GM21360 (cell line): ENCODE data around the gene KCNQ1OT1.

ENCODE experiments used
- ATAC-seq: cut with Tn5 transposase; IDR thresholded peaks from one replicate; pipeline ENCODE4 v1.9.1; 2021; ENCODE audit warnings: mild to moderate bottlenecking, moderate library complexity; ENCODE audit not compliant: unreplicated experiment

Gene KCNQ1OT1

GRCh38 chr11:2722955-2723354 is 23.2 kb upstream of the KCNQ1OT1 start:
- no peak for ATAC-seq

GRCh38 chr11:2721210-2721916 is 21.6 kb upstream of the KCNQ1OT1 start:
- ATAC-seq: no peak

- no peak for ATAC-seq
These were observed 20.2 kb upstream of the KCNQ1OT1 start for GRCh38 chr11:2719831-2720590.

DNA sequence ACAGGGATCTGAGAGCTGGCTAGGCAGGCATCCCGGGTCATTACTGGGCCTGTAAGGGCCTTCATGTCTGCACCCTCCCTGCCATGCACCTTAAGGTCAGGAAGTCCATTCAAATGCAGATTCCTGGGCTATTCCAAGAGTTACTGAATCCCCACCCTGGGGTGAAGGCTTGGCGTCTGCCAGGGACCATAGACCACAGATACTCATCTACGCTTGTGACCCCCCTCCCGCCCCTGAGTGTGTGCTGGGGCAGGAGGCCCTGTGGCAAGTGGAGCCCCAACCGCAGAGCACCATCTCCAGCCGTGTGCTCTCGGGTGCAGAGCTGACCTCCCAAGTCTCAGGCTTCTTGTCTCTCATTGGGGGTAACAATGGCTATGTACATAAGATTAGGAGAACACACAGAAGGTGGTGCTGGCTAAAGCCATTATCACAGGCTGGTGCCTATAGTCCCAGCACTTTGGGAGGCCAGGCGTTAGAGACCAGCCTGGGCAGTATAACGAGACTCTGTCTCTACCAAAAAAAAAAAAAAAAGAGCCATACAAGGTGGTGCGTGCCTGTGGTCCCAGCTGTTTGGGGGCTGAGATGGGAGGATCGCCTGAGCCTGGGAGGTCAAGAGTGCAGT is 19.1 kb upstream of the KCNQ1OT1 start:
- no peak for ATAC-seq

GRCh38 chr11:2717561-2718325 is 17.9 kb upstream of the KCNQ1OT1 start:
- no peak for ATAC-seq

GRCh38 chr11:2716376-2717095 is 16.7 kb upstream of the KCNQ1OT1 start:
- no peak for ATAC-seq

DNA sequence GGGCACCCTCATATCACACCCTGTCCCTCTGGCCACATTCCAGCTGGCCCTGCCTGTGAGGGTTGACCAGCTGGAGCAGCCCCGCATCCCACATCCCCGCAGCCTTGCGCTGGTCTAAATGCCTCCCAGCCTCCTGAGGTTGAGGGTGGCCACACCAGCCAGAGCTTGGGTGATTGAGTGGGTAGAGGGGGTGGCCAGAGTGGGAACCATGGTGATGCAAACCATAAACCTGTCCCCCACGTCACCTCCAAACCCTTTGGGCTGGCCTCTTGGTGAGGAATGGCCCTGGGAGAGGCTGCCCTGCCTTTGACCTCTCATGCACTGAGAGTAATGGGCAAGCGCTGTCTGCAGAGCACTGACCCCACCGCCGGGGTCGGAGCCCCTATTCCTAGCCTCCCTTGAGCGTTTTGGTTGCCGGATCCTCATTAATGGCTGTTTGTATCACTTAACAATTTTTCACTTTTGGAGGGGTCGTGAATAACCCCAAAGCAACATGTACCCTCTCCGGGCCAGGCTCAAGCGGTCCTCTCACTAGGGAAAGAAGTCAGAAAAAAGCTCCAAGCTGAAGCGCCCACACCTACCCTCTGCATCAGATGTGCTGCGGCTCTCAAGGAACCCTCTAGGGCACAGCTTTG is 16.0 kb upstream of the KCNQ1OT1 start:
- no peak for ATAC-seq

DNA sequence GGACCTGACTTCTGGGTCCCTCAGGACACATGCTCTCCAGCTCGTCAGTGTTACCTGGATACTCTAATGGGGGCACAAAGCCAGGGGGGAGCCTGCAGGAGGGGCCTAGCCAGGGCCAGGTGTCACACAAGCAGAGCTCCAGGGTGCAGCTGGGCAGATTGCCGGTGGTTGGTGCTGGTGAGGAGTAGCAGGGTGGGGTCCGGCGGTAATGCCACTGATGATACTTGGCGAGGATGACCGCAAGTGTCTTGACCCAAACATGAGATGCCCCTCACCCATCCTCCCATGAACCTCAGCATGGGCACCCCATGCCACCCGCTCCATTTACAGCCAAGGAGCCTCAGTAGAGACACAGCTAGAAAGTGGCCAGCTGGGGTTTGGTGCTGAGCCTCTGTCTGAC is 15.1 kb upstream of the KCNQ1OT1 start:
- no peak for ATAC-seq

DNA sequence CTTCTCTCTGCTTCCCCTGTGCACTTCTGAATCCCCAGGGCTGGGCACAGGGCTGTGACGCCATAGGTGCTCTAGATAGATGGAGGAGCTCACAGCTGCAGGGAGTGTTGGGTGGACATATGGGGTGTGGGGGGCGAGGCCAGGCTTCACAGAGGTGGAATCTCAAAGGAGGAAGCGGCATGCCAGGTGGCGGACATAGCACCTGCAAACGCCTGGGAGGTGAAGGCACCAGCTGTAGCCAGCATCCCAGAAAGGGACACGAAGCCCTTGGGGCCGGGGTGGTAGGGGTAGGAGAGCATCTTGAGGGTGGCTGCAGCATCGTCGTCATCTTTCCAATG is 14.6 kb upstream of the KCNQ1OT1 start:
- ATAC-seq: no peak

GRCh38 chr11:2713661-2714462 is 14.1 kb upstream of the KCNQ1OT1 start:
- ATAC-seq: no peak

DNA sequence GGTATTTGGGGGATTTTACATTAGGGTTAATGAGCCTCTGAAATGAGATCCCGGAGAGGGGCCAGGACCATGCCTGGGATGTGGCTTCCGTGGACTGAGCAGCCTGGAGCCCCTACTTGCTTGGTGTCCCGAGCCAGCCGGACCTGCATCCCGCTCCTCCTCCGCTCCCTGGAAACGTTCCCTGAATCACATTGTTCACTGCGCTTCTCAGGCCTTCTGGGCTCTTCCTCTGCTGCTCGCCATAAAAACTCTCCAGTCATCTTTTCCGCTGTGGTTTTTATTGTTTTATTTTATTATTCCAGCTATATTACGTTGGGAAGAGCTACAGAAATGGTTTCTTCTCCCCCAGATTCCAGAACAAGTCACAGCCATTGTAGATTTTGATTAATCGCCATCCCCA is 13.3 kb upstream of the KCNQ1OT1 start:
- no peak for ATAC-seq

GRCh38 chr11:2711161-2711560 is 11.4 kb upstream of the KCNQ1OT1 start:
- no peak for ATAC-seq

DNA sequence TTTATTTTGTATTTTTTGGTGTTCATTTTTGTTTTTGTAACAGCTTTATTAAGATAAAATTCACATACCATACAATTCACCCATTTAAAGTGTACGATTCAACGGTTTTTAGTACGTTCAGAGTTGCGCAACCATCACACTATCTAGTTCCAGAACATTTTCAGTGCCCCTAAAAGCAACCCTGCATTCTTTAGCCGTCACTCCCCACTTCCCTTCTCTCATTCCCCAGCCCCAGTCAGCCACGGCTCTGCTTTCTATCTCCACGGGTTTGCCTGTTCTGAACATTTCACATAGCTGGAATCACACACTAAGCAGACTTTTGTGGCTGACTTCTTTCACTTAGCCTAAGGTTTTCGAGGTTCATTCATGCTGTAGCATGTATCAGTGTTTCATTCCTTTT is 9.6 kb upstream of the KCNQ1OT1 start:
- no peak for ATAC-seq

DNA sequence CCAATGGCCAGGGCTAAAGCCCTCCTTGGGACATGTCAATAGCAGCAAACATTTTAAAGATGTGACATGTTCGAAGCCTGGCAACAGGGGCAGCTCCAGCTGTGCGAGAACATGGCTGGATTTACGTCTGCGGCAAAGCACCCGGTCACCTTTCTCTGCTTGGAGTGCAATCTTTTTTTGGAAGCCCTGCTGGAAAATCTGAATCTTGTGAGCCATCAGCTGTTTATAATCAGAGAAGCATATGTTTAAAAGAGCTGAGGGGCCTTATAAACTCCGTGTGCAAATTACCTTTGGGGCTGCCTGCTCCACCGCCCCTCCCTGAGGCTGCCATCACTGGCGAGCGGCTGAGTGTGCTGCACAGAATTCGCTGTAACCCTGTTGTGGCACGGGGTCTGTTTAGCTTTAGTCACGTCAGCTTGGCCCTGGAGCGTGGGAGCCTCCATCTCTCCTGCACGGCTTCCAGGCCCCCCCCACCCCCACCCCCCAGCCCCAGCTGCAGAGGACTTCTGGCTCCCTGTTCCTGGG is 9.0 kb upstream of the KCNQ1OT1 start:
- no peak for ATAC-seq

GRCh38 chr11:2708151-2708581 is 8.4 kb upstream of the KCNQ1OT1 start:
- no peak for ATAC-seq

- no peak for ATAC-seq
These were observed 7.9 kb upstream of the KCNQ1OT1 start for GRCh38 chr11:2707736-2708135.

- ATAC-seq: no peak
These were observed 6.5 kb upstream of the KCNQ1OT1 start for GRCh38 chr11:2706321-2706720.

DNA sequence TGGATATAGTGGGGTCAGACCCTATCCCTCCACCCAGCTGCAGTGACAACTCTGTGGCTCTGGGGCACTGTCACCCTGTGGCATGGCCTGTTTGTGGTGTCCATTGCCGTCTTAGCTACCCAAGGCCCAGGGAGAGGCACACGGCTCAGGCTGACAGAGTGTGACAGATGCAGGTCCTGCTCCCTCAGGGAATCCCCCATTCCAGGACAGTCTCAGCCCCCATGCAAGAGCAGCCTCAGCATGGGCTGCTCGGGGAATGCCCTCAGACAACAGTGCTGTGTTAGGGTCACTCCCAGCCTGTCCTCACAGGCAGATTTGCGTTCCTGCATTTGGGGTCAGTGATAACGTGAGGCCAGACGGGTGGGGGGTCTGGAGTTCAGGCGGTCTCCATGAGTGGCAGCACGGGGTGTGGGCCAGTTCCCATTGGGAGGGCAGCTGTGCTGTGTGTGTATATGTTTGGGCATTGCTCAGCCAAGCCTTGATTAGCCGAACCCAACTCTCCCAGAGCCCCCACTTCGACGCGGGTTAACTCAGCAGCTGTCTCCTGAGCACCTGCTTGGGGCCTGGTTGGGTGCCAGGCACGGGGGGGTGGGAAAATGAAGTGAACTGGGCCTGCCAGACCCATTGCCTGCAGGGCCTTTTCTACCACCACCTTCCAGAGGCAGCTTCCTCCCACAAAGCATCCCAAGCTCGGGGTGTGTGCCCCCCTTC is 5.3 kb upstream of the KCNQ1OT1 start:
- ATAC-seq: no peak

DNA sequence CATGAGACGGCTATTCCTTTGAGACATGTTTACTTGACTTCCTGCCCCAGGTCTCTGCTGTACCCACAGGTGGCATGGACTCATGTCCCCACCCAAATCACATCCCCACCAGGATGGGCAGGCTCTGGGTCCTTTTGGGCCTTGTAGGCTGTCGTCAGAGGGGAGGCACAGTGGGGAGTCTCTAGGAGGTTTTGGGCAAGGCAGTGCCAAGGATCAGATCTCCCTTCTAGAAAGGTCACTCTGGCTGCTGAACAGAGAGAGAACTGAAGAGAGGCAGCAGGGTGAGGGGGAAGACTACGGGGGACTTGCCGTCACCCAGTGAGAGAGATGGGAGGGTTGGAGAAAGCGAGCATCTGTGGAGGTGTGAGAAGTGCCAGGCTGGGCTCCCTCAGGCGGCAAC is 4.6 kb upstream of the KCNQ1OT1 start:
- no peak for ATAC-seq
